Medulla oblongata (tissue), 1 donor: Measurements from ENCODE around the gene SIDT2.
A peak's percentile ranks its signal among the peaks of the same experiment; 100 is the strongest.
"Not testable (repeated sequence)": the region's sequence is repeated elsewhere in the genome, so short reads cannot be mapped to it uniquely, and the experiment has no call there.

Source experiments
- DNase-seq: peaks from one replicate; pipeline ENCODE4 v3.0.0-alpha.2; 2015; ENCODE audit errors: extremely low spot score

SIDT2 gene

DNA sequence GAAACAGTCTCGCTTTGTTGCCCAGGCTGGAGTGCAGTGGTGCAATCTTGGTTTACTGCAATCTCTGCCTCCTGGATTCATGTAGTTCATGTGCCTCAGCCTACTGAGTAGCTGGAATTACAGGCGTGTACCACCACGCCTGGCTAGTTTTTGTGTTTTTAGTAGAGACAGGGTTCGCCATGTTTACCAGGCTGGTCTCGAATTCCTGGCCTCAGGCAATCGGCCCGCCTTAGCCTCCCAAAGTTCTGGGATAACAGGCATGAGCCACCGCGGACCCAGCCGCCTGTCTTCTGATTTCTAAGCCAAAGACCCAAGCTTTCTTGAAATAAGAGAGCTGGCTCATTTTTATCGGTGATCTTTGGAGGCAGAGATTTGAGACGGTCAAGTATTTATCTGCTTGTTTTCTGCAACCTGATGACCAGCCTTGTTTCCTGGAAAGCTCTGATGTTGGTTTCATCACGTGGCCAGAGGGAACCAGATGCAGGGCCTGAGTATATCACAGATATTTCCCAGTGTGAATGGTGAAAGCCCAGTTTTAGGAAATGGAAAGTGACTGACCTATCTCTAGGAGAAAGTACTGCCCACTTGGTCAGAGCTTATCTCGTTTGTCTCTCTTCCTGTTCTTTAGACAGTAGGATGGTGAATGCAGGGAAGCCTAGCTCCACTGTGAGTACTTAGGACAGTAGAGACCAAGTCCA, 5.7 kb upstream of the SIDT2 start:
- no peak for DNase-seq

DNA sequence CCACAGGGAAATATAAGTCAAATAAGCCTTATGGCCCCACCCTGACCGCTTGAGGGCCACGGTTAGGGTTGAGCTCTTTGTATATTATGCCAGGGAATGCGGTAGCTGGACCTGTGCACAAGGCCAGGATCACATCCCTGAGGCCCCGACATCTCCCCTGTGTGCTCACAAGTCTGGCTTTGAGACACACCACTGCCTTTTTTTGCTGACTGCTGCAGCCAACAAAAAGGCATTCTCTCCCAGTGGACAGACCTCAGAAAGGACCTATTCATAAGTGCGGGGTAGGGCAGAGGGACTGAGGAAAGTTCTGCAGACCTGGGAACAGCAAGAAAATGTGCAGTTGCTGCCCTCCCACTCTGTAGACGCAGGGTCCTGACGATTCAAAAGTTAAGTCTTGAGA, 3.4 kb upstream of the SIDT2 start:
- DNase-seq: peak; percentile 88

DNA sequence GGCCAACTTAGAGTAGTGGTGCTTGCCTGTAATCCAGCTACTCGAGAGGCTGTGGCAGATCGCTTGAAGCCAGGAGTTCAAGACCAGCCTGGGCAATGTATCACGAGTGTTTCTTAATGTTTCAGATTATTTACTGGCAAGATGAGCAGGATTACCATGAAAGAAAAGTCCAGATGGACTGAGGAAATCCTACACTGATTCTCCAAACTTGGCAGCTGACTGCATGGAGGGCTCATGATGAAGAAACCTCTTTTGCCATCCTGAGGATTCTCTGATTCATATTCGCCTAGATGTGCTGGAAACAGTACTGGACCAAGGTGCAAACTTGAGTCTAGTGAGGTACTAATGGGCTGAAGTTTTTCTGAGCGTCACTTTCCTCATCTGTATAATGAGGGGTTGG, 2.8 kb upstream of the SIDT2 start:
- no peak for DNase-seq

DNA sequence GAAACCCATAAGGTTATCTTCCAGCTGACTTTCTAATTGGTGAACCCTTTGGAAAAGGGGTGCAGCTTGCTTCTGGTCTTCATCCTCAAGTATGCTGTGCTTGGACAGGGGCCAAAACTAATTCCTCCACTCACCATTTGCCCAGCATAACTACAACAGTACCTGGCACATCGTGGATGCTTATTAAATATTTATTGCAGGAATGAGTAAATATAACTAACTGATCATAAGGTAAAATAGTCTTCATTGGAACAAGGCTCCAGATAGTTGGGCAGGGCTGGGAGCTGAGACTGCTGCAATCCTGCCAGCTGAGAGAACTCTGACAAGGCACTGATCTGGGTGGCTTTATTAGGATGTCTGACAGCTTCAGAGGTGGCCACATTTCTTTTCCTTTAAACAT, 2.4 kb upstream of the SIDT2 start:
- DNase-seq: no peak

DNA sequence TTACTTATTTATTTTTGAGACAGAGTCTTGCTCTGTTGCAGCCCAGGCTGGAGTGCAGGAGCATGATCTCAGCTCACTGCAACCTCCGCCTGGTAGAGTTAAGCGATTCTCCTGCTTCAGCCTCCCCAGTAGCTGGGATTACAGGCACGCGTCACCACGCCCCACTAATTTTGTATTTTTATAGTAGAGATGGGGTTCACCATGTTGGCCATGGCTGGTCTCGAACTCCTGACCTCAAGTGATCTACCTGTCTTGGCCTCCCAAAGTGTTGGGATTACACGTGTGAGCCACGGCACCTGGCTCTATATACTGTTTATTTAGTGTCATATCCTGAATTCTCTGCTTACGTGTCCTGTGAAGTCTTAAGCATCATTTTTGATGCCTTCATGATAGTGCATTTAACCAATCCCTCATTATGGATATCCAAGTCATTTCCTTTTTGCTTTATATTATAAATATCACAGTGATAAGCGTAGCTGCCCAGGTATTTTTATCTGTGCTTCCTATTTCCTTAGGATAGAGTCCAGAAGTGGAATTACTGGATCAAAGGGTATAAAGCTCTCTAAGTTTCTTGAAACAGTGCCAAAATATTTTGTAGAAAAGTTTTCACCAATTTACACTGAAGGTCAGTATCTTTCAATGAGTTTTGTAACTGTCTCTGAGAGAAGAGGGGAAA, 871 bp upstream of the SIDT2 start:
- no peak for DNase-seq

DNA sequence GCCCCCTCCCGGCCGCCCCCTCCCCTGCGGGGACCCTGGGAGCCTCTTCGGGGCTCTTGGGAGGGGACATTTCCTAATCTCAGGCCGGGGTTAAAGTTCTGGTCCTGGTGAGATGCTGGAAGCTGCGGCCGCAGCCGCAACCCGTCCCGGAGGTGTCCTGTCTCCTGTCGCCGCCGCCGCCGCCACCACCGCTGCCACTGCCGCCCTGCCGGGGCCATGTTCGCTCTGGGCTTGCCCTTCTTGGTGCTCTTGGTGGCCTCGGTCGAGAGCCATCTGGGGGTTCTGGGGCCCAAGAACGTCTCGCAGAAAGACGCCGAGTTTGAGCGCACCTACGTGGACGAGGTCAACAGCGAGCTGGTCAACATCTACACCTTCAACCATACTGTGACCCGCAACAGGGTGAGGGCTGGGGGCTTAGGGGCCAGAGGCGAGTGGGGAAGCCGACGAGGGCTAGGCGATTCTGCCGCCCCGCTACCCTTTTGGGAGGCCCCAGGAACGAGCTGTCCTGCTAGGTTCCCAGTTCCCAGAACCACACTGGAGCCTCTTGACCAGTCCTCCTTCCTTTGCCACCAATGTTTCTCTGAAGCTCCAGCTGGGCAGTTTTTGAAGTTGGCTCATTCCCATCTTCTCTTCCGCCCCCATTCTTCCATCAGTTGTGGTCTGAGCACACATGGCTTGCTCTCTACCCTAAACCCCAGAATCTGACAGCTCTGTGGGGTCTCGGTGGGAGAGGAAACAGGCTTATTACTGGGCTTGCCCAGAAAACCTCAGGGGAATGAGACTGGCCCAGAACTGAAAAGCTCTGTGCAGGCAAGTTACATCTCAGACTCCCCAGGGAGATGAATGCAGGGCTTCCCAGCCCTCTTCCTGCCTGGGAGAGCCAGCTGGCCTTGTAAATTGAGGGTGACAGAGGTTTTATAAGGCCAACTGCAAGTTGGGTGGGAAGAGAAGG, 781 bp downstream of the SIDT2 start:
- peak; percentile 29 for DNase-seq

DNA sequence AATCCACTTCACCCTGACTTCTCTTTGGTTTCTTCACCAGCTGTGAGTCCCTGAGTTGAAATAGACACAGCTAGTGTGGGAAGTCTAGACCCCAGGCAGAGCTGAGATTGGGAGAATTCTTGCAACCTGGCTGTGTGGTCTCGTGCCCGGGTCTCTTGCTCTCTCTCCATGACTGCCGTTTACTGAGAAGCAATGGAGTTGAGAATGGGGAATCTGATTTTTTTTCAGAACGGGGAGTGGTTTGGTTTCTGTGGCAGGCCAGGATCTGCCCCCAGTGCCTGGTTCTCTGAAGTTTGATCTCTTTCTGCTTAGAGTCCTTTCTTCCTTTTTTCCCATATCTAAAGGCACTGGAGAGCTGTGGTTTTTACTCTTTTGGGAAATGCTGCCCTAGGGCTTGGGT, 1.5 kb downstream of the SIDT2 start:
- DNase-seq: peak; percentile 47

DNA sequence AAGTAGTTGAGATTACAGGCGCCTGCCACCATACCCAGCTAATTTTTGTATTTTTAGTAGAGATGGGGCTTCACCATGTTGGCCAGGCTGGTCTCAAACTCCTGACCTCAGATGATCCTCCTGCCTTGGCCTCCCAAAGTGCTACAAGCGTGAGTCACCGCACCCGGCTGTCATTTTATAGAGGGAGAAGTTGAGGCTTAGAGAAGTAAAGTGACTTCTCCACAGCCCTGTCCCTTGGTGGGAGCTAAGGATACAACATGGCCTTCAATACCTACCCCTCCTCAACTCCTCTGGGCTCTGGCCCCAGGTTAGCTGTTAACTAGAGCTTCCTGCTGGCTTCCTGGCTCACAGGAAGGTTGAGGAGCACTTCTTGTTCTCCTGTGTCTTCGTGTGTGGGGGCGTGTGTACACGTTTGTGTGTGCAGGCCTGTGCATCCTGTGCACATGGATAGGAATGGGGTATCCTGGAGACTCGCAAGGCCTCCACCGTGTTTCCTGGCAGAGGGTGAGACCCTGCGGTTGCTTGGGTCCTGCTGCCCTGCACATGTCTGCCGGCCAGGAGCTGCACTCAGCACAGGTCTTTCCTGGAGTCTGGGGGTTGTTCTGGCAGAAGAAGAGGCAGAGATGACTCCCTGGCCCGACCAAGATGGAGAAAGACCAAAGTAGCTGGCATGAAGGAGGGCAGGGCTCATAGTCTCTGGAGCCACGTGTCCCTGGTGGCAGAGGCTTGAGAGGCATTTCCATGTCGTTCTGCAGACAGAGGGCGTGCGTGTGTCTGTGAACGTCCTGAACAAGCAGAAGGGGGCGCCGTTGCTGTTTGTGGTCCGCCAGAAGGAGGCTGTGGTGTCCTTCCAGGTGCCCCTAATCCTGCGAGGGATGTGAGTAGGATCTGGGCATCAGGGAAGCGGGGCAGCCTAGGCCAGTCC, 2.4 kb downstream of the SIDT2 start:
- DNase-seq: peak; percentile 89

DNA sequence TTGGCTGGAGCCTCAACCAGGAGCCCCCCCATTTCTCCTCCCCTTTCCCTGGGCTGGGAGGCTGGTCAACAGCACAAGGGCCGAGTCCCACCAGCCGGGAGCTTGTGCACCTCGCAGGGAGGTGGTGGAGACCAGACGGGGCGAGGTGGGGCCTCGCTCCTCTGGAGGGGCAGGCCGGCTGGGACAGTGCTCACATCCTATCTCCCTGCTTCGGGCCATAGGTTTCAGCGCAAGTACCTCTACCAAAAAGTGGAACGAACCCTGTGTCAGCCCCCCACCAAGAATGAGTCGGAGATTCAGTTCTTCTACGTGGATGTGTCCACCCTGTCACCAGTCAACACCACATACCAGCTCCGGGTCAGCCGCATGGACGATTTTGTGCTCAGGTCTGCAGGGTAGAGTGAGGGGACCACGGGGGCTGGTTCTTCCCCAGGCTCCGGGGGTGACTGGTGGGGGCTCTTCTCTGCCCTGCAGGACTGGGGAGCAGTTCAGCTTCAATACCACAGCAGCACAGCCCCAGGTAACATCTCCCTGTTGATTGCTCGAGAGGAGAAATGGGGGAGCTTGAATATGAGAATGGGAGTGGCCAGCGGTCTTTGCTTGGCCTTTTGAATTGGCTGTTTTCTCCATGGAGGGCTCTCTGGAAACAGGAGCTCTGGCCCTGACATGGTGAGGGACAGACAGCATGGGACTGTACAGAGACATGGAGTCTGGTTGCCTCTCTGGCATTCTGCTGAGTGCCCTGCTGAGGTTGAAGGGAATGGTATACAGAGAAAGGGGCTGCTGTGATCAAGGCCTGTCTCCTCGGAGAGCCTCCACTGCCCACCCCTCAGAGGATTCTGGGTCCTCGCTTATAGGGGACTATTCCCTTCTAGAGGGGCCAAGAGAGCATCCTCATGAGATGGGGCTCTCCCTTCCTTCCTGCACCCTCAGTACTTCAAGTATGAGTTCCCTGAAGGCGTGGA, 3.3 kb downstream of the SIDT2 start:
- DNase-seq: no peak

DNA sequence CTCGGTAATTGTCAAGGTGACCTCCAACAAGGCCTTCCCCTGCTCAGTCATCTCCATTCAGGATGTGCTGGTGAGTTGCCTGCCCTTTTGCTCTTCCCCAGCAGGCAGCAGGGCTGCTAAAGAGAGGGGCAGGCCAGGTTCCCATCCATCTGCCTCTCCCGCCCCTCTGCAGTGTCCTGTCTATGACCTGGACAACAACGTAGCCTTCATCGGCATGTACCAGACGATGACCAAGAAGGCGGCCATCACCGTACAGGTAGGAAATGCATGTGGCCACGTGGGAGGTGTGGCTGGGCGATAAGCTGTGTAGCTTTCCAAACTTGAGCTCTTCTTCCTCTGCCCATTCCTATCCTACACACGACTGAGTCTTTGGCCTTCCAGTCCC, 4.0 kb downstream of the SIDT2 start:
- DNase-seq: no peak

DNA sequence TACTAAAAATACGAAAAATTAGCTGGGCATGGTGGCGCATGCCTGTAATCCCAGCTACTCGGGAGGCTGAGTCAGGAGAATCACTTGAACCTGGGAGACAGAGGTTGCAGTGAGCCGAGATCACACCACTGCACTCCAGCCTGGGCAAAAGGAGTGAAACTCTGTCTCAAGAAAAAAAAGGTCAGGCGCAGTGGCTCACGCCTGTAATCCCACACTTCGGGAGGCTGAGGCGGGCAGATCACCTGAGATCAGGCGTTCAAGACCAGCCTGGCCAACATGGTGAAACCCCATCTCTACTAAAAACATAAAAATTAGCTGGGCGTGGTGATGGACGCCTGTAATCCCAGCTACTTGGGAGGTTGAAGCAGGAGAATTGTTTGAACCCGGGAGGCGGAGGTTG, 4.6 kb downstream of the SIDT2 start:
- not testable (repeated sequence) for DNase-seq

DNA sequence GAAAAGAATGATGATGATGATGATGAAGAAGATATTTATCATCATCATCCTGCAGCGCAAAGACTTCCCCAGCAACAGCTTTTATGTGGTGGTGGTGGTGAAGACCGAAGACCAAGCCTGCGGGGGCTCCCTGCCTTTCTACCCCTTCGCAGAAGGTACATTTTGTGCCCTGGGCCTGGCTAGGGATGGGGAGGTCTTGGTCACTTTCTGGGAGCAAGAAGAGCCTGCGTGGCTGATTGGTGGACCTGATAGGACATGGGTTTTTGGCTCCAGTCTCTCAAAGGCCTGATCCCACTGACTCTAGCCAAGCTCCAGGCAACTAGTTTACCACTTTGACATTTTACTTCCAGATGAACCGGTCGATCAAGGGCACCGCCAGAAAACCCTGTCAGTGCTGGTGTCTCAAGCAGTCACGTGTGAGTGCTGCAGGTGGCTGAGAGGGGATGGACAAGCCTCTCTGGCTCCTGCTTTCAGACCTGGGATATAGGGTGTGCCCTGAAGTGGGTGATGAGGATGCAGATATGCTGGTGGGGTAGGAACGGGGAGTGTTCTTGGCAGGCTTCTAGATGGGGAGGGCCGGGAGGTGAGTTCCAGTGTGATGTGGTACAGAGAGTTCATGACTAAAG, 5.3 kb downstream of the SIDT2 start:
- DNase-seq: no peak

DNA sequence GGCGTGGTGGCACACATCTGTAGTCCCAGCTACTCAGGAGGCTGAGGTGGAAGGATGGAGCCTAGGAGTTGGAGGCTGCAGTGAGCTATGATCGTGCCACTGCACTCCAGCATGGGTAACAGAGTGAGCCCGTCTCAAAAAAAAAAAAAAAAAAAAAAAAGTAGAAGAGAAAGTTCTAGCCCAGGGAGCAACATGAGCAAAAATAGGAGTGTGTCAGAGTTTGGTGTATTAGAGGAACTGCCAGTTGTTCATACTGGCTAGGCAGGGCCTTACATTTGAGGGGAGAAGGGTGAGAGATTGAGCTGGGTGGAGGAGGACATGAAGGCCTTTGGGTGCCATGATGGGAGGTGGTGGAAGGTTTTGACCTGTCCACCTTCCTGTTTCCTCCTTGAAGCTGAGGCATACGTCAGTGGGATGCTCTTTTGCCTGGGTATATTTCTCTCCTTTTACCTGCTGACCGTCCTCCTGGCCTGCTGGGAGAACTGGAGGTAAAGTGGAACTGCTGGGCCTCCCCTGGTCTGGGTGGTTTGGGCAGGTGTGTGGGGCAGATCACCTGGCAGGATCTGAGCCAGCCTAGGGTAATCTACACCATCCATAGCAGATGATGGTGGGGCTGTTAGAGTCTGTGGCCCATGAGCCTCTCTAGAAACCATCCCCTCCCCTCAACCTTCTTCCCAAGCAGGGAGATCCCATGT, 7.3 kb downstream of the SIDT2 start:
- DNase-seq: peak; percentile 53

DNA sequence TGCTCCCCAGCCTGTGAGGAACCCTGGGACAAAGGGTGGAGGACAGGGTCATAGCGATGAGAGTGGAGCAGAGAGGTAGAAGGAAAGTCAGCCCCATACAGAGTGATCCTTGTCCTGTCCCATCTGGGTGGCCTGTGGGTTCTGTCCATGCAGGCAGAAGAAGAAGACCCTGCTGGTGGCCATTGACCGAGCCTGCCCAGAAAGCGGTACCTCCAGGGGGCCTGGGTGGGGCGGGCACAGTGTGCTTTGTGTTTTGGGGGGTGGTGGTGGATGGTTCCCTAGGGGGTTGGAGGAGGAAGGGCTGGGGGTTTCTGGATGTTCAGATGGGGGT, 7.9 kb downstream of the SIDT2 start:
- no peak for DNase-seq

DNA sequence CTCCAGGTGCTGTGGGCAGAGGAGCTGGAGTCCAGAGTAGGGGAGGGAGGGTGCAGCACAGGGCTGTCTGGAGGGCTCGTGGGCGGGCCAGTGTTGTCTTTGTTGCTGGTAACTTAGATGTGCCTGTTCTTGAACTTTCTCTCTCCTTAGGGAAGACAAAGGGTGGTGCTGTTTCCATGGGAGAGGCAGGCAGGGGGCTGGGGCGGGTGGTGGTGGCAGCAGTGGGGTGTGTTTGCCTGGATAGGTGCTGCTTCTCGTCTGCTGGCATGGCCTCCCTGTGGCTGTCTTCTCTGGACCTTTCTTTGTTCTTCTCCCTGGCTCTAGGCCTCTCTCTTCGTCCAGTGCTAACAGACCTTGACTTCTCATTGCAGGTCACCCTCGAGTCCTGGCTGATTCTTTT, 8.5 kb downstream of the SIDT2 start:
- DNase-seq: no peak

DNA sequence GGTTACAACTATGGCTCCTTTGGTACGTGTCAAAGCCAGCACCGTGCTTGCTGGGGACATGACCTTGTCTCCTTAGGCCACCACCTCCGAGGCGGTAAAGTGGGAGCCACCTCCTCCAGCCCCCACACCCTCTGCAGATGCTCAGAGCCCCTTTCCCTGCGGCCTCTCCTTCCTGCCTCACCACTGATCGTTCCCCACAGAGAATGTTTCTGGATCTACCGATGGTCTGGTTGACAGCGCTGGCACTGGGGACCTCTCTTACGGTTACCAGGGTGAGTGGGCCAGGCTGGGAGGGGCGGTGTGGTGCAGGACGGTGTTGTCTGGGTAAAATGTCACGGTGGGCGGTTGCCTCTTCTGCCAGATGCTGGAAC, 8.9 kb downstream of the SIDT2 start:
- no peak for DNase-seq

DNA sequence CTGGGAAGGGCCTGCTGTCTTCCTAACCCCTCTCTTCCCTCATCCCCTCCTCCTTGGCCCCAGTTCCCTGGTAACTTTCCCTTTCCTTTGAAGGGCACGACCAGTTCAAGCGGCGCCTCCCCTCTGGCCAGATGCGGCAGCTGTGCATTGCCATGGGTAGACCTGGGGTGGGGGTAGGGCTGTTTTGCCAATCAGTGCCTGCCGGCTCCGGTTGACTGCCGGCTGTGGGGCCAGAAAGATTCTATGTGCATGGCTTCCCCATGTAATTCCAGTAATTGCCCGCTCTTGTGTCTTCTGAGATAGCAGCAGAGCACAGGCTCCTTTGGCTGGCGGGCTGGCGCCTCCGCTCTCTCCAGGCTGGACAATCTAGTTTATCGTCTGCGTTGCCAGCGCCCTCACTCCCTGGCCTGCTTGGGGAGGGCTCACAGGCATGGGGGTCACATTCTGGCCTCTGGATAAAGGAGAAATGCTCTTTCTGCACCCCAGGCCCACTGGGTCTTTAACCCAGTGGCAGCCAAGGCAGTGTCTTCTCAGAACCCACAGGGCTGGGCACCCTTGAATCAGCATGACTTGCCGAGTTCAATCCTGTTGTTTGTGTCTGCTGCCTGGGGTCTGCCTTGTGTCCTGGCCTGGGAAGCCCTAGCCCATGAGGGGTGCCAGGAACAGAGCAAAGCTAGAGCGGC, 9.4 kb downstream of the SIDT2 start:
- no peak for DNase-seq

DNA sequence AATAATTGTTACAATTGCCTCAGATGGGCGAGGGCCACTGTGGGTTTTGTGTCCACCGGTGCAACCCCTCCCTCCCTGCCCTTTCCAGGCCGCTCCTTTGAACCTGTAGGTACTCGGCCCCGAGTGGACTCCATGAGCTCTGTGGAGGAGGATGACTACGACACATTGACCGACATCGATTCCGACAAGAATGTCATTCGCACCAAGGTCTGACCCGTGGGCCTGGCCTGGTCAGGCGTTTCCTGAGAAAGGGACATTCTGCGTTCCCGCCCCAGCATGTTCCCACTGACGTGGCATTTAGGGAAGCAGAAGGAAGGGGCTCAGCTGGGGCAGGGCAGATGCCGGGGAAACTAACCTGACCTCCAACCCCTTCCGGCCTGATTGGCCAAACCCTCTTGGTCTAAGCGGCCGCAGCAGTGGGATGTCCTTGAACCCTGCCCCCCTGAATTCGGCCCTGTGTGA, 10.1 kb downstream of the SIDT2 start:
- no peak for DNase-seq
